GM18499 (cell line): ENCODE results near the gene SCAND1.
A peak's percentile ranks its signal among the peaks of the same experiment; 100 is the strongest.
"Not testable (repeated sequence)": the region's sequence is repeated elsewhere in the genome, so short reads cannot be mapped to it uniquely, and the experiment has no call there.

Source experiments
- ATAC-seq: cut with Tn5 transposase; IDR thresholded peaks from one replicate; pipeline ENCODE4 v1.9.1; 2021; ENCODE audit warnings: moderate number of reproducible peaks; ENCODE audit not compliant: insufficient read depth, unreplicated experiment

SCAND1 gene

GRCh38 chr20:35954200-35954906 is at the start of gene SCAND1:
TSS of gene SCAND1 (minus strand) at chr20:35954502. CDS start at chr20:35954284, 218 bp downstream.
- peak; percentile 71 for ATAC-seq

- no peak for ATAC-seq
These were observed 49.7 kb upstream of the SCAND1 start for GRCh38 chr20:36004045-36004444.

GRCh38 chr20:36002855-36003254 is 48.6 kb upstream of the SCAND1 start:
- ATAC-seq: no peak

DNA sequence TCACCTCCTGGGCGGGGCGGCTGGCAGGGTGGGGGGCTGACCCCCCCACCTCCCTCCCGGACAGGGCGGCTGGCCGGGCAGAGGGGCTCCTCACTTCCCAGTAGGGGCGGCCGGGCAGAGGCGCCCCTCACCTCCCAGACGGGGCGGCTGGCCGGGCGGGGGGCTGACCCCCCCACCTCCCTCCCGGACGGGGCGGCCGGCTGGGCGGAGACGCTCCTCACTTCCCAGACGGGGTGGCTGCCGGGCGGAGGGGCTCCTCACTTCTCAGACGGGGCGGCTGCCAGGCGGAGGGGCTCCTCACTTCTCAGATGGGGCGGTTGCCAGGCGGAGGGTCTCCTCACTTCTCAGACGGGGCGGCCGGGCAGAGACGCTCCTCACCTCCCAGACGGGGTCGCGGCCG is 47.0 kb upstream of the SCAND1 start:
- not testable (repeated sequence) for ATAC-seq

GRCh38 chr20:35996492-35996891 is 42.2 kb upstream of the SCAND1 start:
- ATAC-seq: not testable (repeated sequence)

DNA sequence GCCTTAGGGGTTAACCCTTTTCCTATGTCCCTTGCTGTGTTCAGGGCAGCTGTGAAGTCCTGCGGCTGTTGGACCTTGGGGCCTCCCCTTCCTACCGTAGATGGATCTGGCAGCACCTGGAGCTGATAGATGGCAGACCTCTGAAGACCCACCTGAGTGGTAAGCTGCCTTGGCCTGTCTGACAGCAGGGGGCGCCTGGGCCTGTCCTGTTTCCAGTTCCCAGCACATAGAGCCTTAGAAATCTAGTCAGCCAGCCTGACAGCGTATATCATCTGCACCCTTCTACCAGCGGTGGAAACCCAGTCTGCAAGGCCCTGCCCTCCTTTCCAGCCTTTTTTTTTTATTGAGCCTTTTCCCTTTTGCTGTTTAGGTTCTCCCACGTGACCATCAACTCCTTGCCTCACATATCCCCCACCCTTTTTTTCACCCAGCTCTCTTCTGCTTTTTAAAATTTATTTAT is 40.7 kb upstream of the SCAND1 start:
- no peak for ATAC-seq

DNA sequence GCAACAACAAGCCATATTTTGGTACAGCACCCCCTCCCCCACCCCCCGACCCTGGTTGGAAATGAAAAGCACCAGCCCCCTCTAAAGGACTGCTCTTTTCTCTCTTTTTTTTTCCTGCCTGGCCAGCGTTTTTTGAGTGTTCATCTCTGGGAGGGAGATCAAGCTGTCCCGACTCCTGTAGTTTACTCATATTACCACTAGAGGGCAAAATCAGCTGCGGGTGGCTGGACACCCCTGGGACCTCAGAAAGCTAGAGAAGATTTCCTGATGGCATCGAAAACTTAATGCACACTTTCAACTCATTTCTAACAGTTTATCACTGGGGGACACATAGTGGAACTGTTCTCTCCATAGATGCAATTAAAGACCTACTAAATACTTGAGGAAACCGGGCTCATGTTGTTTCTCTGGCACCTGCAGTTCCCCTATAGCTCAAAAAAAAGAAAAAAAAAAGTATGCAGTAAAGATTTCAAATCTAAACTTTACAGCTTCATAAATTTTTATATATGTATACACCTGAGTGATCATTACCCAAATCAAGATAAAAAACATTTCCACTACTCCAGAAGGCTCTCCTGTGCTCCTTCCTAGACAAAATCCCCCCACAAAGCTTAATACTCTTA is 38.5 kb upstream of the SCAND1 start:
- no peak for ATAC-seq

DNA sequence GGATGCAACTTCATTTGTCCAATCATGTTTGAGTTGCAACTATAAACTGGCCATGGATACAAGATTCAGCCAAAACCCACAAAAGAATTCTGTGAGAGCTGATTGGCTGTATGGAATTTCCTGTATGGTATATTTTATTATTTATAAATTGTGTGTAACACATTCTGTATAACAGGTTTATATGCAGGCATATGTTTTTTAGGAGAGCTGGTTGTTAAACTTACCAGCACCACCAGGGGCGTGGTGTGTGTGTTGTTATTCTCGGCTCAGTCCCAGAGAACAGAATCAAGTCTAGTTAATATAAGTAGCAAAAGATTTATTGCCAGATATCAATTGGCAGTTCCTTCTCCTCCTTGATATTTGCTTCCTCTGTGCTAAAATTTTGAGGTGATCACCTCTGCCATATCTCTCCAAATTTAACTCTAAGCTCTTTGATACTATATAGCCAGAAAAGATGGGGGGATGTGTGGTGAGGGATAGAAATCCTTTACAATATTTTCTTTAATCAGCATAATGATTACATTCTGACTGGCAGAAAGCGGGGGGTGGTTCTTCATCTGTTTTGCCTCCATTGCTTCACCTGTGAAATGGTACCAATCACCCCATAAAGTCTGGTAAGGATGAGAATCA is 37.0 kb upstream of the SCAND1 start:
- ATAC-seq: no peak

DNA sequence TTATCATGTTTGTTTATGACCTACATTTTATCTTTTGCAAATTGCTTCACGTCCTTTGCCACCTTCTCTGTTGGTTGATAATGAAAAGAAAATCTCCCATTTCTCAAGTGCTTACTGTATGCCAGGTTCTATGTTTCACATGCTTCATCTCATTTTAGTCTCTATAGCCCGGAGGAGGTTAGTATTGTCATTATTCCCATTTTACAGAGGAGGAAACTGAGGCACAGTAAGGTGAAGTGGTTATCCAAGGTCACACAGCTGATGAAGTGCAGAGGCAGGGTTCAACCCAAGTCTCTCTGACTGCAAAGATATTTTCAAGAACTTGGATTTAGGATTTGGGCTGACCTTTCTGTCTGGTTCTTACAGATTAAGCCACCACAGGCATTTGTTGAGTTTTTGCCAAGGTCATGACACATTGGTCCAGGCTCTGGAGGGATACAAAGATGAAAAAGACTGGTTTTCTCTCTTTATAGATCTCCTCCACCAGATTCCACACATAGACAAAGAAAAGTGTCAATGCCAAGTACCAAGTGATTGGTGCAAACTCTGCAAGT is 34.7 kb upstream of the SCAND1 start:
- no peak for ATAC-seq

- no peak for ATAC-seq
These were observed 31.5 kb upstream of the SCAND1 start for GRCh38 chr20:35985806-35986205.

DNA sequence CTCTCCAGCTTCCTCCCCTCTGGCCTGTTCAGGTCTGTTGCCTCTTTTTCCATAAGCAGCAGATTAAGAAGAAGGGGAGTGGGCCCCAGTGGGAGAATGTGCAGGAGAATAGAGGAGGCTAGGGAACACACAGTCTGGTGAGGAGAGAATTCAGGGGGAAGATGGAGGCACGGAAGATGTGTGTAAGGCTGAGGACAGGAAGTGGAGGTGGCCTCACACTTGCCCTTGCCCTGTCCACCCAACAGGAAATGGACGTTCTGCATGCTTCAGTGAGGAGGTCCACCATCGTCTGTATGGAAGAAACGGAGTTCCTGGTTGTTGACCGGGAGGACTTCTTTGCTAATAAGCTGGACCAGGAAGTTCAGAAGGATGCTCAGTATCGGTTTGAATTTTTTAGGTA is 30.1 kb upstream of the SCAND1 start:
- ATAC-seq: no peak

- no peak for ATAC-seq
These were observed 27.7 kb upstream of the SCAND1 start for GRCh38 chr20:35981969-35982368.

GRCh38 chr20:35979544-35979943 is 25.2 kb upstream of the SCAND1 start:
- ATAC-seq: no peak

- ATAC-seq: no peak
These were observed 23.8 kb upstream of the SCAND1 start for GRCh38 chr20:35978041-35978513.

DNA sequence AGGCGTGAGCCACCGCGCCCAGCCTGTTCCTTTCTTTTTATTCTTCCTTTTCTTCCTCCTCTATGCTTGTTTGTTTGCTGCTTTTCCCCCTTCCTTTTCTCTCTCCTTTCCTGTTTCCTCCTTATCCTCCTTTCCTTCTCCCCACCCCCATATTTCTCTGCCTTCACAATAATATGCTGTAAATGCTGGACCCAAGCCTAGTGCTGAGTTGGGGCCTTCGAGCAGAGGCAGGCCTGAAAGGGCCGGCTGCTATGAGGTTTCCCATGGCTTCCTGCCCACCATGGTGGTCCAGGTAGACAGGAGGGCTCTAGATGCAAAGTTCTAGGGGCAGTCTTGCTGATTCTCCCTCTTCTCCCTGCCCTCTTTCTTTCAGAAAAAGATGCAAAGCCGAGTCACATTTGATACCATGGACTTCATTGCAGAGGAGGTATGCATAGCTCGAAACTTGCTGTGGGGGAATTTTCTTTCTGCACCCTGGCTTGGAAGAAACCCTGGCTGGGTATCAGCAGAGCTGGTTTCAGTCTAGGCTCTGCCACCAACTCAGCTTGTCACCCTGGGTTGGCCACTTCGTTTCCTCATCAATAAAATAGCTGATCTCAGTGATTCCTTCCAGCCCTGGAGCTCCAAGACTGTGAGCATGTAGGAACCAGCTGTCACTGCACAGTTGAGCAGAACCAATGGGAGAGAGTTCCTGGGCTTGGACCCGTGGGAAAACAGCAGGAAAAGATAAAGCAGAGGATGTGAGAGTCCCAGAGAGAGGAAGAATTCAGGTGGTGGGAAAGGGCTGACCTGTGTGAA is 21.5 kb upstream of the SCAND1 start:
- no peak for ATAC-seq

DNA sequence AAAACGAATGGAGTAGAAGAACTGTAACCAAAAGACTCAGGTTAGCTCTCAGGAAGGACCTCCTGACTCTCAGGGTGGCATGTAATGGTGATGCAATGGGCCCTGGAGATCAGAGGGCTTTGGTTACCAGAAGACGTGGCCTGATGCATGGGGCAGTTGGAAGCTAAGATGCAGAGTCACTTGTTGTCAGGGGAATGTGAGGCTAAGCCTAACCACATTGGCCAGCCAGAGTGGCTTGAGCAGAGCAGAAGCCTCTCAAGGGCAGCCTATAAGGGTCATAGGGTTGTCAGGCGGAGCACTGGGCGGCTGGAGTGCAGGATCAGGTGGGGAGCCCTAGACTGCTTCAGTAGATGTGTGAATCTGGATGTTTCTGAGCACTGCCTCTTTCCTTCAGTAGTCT is 20.0 kb upstream of the SCAND1 start:
- no peak for ATAC-seq

DNA sequence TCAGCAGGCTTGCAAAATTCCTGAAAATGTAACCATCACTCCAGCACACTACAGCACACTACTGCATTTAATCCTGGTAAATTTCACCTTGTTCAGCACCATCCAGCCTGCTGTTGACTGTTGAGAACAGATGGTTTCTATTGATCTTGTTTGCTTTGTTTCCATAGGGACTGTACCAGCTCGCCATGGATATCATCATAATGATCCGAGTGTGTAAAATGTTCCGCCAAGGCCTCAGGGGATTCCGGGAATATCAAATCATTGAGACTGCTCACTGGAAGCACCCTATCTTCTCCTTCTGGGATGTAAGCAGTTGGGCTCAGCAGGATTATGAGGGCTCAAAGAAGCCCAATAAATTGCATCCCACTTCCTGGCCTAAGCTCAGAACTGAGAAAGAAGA is 18.2 kb upstream of the SCAND1 start:
- no peak for ATAC-seq

- ATAC-seq: no peak
These were observed 17.7 kb upstream of the SCAND1 start for GRCh38 chr20:35971981-35972380.

DNA sequence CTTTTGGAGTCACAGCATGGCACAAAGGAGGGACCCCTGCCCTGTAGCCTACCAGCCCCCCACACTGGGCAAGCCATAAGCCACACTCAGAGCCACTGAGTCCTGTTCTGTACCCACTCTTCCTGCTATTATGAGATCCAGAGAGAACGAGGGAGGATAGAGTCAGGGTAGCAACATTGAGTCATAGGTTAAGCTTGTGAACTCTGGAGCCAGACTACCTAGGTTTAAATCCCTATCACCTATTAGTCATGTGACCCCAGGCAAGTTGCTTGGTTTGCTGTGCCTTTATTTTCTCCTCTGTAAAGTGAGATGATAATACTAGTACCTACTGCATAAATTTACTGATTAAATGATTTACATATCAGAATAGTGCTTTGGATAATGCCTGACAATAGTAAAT is 14.6 kb upstream of the SCAND1 start:
- ATAC-seq: no peak

DNA sequence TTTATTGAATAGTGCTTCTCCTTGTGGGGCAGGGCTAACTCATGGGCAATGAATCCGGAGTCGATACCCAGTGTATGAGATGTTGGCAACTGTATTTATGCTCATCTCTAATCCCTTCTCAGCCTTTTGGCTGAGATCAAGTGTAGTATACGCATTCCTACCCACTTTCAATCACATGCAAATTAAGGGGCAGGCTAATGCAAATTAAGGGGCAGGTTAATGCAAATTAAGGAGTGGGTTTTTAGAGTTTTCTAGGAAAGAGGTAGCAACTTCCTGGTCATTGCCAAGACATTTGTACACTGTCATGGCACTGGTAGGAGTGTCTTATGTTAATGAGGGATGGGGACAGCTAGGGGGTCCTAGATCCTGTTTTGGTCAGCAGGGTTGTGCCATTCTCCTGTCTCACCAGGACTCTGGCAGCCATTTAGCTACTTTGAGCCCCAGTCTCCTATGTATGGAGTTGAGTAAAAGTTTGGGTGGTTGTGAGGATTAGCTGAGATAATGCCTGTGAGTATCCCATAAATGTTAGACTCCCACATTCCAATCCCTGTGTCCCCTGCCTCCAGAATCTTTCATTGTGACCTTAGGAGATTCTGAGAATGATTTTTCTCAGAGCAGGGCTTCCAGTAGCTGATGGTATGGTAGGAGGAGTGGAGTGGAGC is 13.8 kb upstream of the SCAND1 start, which contains the start of gene CNBD2:
Gene CNBD2 (plus strand): TSS at position 612 of the 662 bp plus-strand sequence. CDS start 173 bp downstream, outside the sequence.
- ATAC-seq: no peak
